Naive thymus-derived CD8-positive, alpha-beta T cell (primary cell): ENCODE data around the gene RAPGEF1. TPM values are rescaled to one million over a fixed set of nuclear protein-coding genes. Genes with fewer than 3 reads are reported as not detected.

Source experiments
- ATAC-seq, 2 donors: fragments of 150-1000 bp; cut with Tn5 transposase in 1 of 2; sonication (Bioruptor Pico), chemical (Tn5 transposase) in 1 of 2; 1 replicate in 1 of 2; 2 replicates in 1 of 2; pipeline ENCODE4 v1.10.0; 2021; ENCODE audit warnings: mild to moderate bottlenecking in 2 of 2, moderate library complexity in 2 of 2
- POLR2A ChIA-PET: fragments of 350-600 bp; sonication (Branson Sonifier 250); formaldehyde crosslinking; loops from one replicate; lab custom pipeline; 2021; ENCODE audit warnings: antibody characterized with exemption; lab: Charles Lee
- DNase-seq, 10 donors: peaks; one replicate each; pipeline versions ENCODE4 v3.0.0 to v3.0.0-alpha.2; 2020 to 2022
- H3K27ac Mint-ChIP-seq, 10 donors: one replicate each; pipeline ENCODE4 v1.8.0; 2020 to 2022; ENCODE audit warnings: mild to moderate bottlenecking in 10 of 10, mixed read lengths in 10 of 10, moderate library complexity in 4 of 10, inconsistent platforms in 1 of 10
- H3K27me3 Mint-ChIP-seq, 5 donors: one replicate each; pipeline ENCODE4 v1.8.0; 2021 to 2022; ENCODE audit warnings: mixed read lengths in 5 of 5
- H3K36me3 Mint-ChIP-seq, 3 donors: one replicate each; pipeline ENCODE4 v1.8.0; 2020 to 2022; ENCODE audit warnings: mixed read lengths in 3 of 3, mild to moderate bottlenecking in 2 of 3, inconsistent platforms in 1 of 3
- H3K4me1 Mint-ChIP-seq, 4 donors: one replicate each; pipeline ENCODE4 v1.8.0; 2021 to 2022; ENCODE audit warnings: mixed read lengths in 4 of 4
- H3K4me3 Mint-ChIP-seq, 10 donors: one replicate each; pipeline ENCODE4 v1.8.0; 2020 to 2022; ENCODE audit warnings: mild to moderate bottlenecking in 10 of 10, mixed read lengths in 10 of 10, moderate library complexity in 6 of 10, inconsistent platforms in 1 of 10
- H3K9me3 Mint-ChIP-seq, 9 donors: one replicate each; pipeline ENCODE4 v1.8.0; 2020 to 2022; ENCODE audit warnings: mixed read lengths in 9 of 9, mild to moderate bottlenecking in 3 of 9, inconsistent platforms in 1 of 9, moderate library complexity in 1 of 9
- polyA plus RNA-seq, 3 donors: library from polyadenylated mRNA; unstranded; fragments of 300-500 nt; fragmentation: Illumina TruSeq; gene quantifications; one replicate each; pipeline ENCODE4 v1.2.3, GENCODE V29; 2021
- total RNA-seq, 8 experiments: library from RNA in 2 of 8; stranded (reverse) in 2 of 8; gene quantifications; one replicate each; pipeline ENCODE4 v1.2.3 and lab custom pipeline; 2021 to 2026

The RAPGEF1 gene
- total and polyA plus RNA-seq, 5 experiments from 2014 or later: 1.6 to 94.7 (median 9.0) TPM

GRCh38 chr9:131703697-131704096 is 36.2 kb downstream of the RAPGEF1 start:
- Mint-ChIP-seq H3K4me1 (peaks cover 34 to 98% (median 70%) of the 10 kb centered on the region in 4 donors), H3K9me3 (no peaks in the 10 kb centered on the region), H3K27me3 (no peaks in the 10 kb centered on the region), H3K36me3 (peaks cover 0 to 1% (median 0%) of the 10 kb centered on the region in 3 donors), H3K27ac (no peak overlapping the region), H3K4me3 (no peak overlapping the region)
- DNase-seq (no peak), ATAC-seq (no peak)
- POLR2A ChIA-PET: no interaction called here

DNA sequence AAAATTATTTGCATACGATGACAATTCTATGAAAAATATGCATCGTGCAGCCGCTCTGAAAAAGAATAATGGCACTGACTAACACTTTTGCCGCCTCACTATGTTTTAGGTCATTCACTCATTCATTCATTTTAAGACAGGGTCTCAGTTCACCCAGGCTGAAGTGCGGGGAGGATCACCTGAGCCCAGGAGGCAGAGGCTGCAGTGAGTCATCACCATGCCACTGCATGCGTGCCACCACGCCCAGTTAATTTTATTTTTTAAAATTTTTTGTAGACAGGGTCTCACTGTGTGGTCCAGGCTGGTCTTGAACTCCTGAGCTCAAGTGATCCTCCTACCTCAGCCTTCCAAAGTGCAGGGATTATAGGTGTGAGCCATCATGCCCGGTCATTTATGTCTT is 37.0 kb downstream of the RAPGEF1 start:
- Mint-ChIP-seq H3K4me1 (peaks cover 34 to 98% (median 72%) of the 10 kb centered on the region in 4 donors), H3K9me3 (no peaks in the 10 kb centered on the region), H3K27me3 (no peaks in the 10 kb centered on the region), H3K36me3 (peaks cover 0 to 1% (median 0%) of the 10 kb centered on the region in 3 donors), H3K4me3 (no peak overlapping the region), H3K27ac (no peak overlapping the region)
- no peak for DNase-seq
- no peak for ATAC-seq
- POLR2A ChIA-PET: no interaction called here

DNA sequence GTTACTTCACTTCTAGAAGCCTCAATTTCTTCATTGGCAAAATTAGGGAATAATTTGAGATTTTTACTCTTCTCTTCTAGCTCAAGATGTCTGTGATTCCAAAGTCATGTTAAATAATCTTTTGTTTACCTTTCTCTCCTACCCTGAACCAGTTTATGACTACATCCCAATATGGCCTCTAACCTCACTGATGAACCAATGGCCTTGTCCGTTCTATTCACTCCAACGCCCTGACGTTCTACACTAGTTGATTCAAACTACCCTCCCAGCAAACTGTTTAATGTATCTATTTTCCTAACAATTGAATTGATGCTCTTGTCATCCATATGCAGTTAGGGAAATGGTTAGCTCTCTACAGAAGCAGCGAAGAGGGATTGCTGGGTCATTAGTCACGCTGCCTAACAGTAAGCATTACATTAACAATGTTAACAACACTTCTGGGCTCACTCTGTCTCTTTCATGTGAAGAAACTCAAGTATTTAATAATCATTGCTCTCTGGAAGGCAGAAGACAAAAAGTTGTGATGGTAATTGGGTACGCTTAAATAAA is 38.0 kb downstream of the RAPGEF1 start:
- H3K4me1 Mint-ChIP-seq: peaks cover 33 to 98% (median 73%) of the 10 kb centered on the region in 4 donors
- no peaks in the 10 kb centered on the region for H3K9me3 Mint-ChIP-seq
- no peak overlapping the region for H3K4me3 Mint-ChIP-seq
- H3K36me3 Mint-ChIP-seq: peaks cover 0 to 1% (median 0%) of the 10 kb centered on the region in 3 donors
- H3K27me3 Mint-ChIP-seq: no peaks in the 10 kb centered on the region
- ATAC-seq (no peak), DNase-seq (no peak)
- peak overlapping the region in 2 of 10 donors; percentile 1 to 2 for H3K27ac Mint-ChIP-seq
- POLR2A ChIA-PET: no interaction called here

DNA sequence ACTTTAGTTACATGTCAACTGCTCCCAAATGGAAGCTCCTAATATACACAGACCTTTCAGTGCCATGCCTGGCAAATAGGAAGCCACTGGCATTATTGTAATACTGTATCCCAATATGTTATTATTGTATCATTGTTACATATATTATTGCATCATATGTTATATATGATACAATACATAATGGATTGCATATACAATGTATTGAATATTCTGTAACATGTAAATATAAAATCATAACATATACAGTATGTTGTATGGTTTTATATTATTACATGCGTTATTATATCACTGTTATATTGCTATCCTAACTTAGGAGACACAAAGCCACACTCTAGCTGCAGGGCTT is 38.5 kb downstream of the RAPGEF1 start:
- Mint-ChIP-seq H3K9me3 (no peaks in the 10 kb centered on the region), H3K27ac (no peak overlapping the region), H3K27me3 (no peaks in the 10 kb centered on the region), H3K4me1 (peaks cover 31 to 98% (median 73%) of the 10 kb centered on the region in 4 donors), H3K36me3 (peaks cover 0 to 1% (median 0%) of the 10 kb centered on the region in 3 donors), H3K4me3 (no peak overlapping the region)
- DNase-seq: no peak
- no peak for ATAC-seq
- POLR2A ChIA-PET: no interaction called here

DNA sequence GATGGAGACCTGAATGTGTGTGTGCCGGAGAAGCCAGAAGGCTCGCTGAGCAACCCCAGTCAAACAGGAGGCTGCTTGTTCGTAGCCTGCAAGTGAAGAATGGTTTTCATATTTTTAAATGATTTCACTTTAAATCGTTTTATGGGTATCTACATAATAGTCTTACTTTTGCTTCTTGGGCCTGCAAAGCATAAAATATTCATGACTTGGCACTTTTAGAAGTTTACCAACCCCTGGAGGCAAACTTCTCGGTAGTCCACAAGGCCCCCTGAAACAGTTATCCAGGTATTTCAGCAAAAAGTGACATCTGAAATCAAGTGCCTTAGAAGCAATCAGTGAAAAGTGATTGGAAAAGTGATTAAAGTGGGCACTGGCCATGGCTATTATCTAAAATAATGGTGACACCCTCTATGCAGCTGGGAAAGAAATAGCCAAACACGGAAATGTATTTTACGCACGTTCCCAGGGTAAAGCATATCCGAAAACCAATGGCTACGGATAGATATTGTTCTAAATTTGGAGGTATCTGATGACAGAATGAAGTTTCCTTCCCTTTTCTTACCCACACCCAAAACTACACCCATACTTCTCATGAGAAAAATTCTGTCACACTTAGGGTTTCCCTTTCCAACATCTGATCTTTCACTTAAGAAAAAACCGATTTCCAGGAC is 39.0 kb downstream of the RAPGEF1 start:
- Mint-ChIP-seq H3K4me1 (peaks cover 33 to 98% (median 76%) of the 10 kb centered on the region in 4 donors), H3K9me3 (no peaks in the 10 kb centered on the region), H3K27me3 (no peaks in the 10 kb centered on the region), H3K36me3 (peaks cover 0 to 1% (median under 1%) of the 10 kb centered on the region in 3 donors), H3K27ac (peak overlapping the region in 2 of 10 donors; percentile 57 to 76), H3K4me3 (no peak overlapping the region)
- DNase-seq (no peak), ATAC-seq (no peak)
- POLR2A ChIA-PET: no interaction called here

- POLR2A ChIA-PET: no interaction called here
- Mint-ChIP-seq H3K27ac (peak overlapping the region in 6 of 10 donors; percentile 6 to 76 (median 50)), H3K4me1 (peaks cover 37 to 98% (median 79%) of the 10 kb centered on the region in 4 donors), H3K27me3 (no peaks in the 10 kb centered on the region), H3K36me3 (peaks cover 0 to 5% (median 1%) of the 10 kb centered on the region in 3 donors), H3K9me3 (no peaks in the 10 kb centered on the region), H3K4me3 (no peak overlapping the region)
- ATAC-seq (no peak), DNase-seq (no peak)
These were observed 39.8 kb downstream of the RAPGEF1 start for GRCh38 chr9:131700076-131700475.

DNA sequence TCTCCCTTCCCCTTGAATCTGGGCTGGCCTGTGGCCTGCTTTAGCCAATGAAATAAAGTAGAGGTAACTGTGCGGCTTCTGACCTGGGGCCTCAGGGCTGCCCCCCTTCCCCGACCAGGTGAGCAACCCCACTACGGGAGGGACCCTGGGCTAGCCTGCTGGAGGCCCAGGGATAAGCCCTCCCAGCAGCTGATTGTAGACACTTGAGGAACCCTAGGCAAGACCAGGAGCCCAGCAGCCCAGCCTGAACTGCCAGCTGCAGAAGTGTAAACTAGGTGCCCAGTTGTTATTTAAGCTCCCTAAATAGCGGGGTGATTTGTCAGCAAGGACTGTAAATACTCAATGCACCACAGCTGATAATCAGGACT is 41.3 kb downstream of the RAPGEF1 start:
- ATAC-seq: no peak

DNA sequence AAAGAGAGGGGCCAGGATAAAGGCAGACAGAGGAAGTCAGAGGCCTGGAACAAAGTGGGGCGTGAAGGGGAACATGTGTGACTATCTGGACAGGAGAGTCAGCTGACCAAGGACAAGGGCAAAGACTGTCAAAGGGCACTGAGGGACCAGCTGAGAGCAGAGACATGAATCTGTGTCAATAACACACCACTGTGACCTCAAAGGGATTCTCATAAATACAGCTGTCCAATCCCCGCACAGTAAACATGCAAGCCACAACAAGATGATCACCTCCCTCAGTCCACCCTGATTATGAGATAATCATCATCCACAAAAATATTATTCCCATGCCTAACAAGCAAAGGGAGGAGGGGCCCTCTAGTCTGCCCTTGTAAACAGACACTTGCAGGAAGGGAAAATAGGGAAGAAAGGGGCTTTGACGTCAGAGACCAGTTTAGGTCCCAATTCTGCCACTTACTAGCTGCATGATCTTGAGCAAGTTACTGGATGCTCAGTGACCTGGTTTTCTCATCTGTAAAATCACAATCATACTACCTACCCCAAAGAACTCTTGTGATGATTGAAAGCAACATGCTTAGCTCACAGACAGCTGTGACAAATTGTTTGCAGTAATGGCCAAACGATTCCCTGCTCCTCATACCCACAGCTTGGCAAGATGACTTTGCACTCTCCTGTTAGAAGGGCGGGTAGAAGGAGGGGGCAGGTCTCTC is 41.8 kb downstream of the RAPGEF1 start:
- peak overlapping the region in 2 of 10 donors; percentile 15 to 21 for H3K4me3 Mint-ChIP-seq
- H3K36me3 Mint-ChIP-seq: peaks cover 0 to 5% (median 1%) of the 10 kb centered on the region in 3 donors
- H3K9me3 Mint-ChIP-seq: no peaks in the 10 kb centered on the region
- peak overlapping the region in 5 of 10 donors; percentile 27 to 77 (median 67) for H3K27ac Mint-ChIP-seq
- ATAC-seq: no peak
- no peaks in the 10 kb centered on the region for H3K27me3 Mint-ChIP-seq
- no peak for DNase-seq
- POLR2A ChIA-PET: no interaction called here
- peaks cover 48 to 97% (median 84%) of the 10 kb centered on the region in 4 donors for H3K4me1 Mint-ChIP-seq

More for the DNA sequence above, 41.3 kb downstream of the RAPGEF1 start:
- Mint-ChIP-seq H3K27me3 (no peaks in the 10 kb centered on the region), H3K36me3 (peaks cover 0 to 5% (median 1%) of the 10 kb centered on the region in 3 donors), H3K4me3 (peak overlapping the region in 2 of 10 donors; percentile 15 to 21), H3K9me3 (no peaks in the 10 kb centered on the region), H3K27ac (peak overlapping the region in 2 of 10 donors; percentile 12 to 72), H3K4me1 (peaks cover 43 to 97% (median 81%) of the 10 kb centered on the region in 4 donors)
- no peak for DNase-seq
- POLR2A ChIA-PET: no interaction called here

GRCh38 chr9:131697097-131697496 is 42.8 kb downstream of the RAPGEF1 start:
- peaks cover 0 to 5% (median 1%) of the 10 kb centered on the region in 3 donors for H3K36me3 Mint-ChIP-seq
- DNase-seq (no peak), ATAC-seq (no peak)
- H3K9me3 Mint-ChIP-seq: no peaks in the 10 kb centered on the region
- H3K27ac Mint-ChIP-seq: peak overlapping the region in 2 of 10 donors; percentile 68 to 72
- no peak overlapping the region for H3K4me3 Mint-ChIP-seq
- H3K27me3 Mint-ChIP-seq: no peaks in the 10 kb centered on the region
- POLR2A ChIA-PET: no interaction called here
- peaks cover 55 to 98% (median 87%) of the 10 kb centered on the region in 4 donors for H3K4me1 Mint-ChIP-seq

DNA sequence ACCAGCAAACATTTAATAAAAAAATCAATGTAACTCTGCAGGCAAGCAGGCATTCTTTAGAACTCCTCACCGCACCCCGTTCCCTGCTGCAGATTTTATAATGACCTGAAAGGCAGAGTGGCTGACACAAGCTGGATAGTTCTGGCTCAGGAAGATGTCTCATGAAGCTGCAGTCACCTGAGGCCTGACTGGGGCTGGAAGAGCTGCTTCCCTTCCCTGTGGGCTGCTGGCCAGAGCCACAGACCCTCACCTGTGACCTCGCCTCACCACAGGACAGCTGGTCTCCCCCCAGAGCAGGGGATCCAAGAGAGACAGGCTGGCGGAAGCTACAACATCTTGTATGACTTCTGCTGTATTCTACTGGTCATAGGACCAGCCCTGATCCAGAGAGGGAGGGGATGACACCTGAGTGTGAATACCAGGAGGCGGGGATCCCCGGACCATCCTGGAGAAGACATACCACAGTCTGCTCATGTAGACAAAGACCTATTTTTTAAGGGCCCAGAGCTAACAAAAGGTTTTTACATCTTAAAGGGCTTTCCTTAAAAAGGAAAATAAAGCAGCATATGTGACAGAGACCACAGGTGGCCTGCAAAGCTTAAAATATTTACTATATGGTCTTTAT is 43.9 kb downstream of the RAPGEF1 start:
- no peak for DNase-seq
- H3K27me3 Mint-ChIP-seq: no peaks in the 10 kb centered on the region
- ATAC-seq: no peak
- POLR2A ChIA-PET: interaction anchor here (0.6 to 0.9 kb wide), 2 partner anchors 118 to 333 kb away, joined by 3 to 5 read pairs; no protein-coding TSS in a partner anchor
- H3K4me1 Mint-ChIP-seq: peaks cover 58 to 99% (median 90%) of the 10 kb centered on the region in 4 donors
- H3K4me3 Mint-ChIP-seq: peak overlapping the region in 1 of 10 donors; percentile 24
- peaks cover 0 to 5% (median 1%) of the 10 kb centered on the region in 3 donors for H3K36me3 Mint-ChIP-seq
- peak overlapping the region in 5 of 10 donors; percentile 8 to 40 (median 12) for H3K27ac Mint-ChIP-seq
- no peaks in the 10 kb centered on the region for H3K9me3 Mint-ChIP-seq

DNA sequence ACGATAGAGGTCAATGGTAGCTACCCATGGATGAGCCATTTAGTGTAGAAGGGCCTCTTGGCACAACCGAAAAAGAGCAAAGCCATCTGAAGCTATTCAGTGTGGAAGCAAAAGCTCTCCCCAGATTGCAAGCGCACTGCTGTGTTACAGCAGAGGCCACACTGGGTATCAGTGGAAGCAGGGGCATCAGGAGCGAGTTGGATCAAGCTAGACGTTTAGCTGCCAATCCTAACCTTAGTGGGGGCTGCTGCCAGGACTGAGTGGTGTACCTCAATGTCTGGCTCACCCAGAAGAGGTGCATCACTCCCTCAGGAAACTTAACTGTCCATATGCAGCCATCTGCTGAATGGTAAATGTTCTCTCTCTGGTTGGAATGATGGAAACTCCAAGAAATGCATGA is 44.5 kb downstream of the RAPGEF1 start:
- H3K36me3 Mint-ChIP-seq: peaks cover 0 to 5% (median 1%) of the 10 kb centered on the region in 3 donors
- H3K27me3 Mint-ChIP-seq: no peaks in the 10 kb centered on the region
- no peak for DNase-seq
- H3K9me3 Mint-ChIP-seq: no peaks in the 10 kb centered on the region
- peak overlapping the region in 2 of 10 donors; percentile 12 for H3K27ac Mint-ChIP-seq
- POLR2A ChIA-PET: interaction anchor here (0.6 to 0.9 kb wide), 2 partner anchors 117 to 333 kb away, joined by 3 to 5 read pairs; no protein-coding TSS in a partner anchor
- peaks cover 59 to 99% (median 93%) of the 10 kb centered on the region in 4 donors for H3K4me1 Mint-ChIP-seq
- no peak for ATAC-seq
- peak overlapping the region in 1 of 10 donors; percentile 12 for H3K4me3 Mint-ChIP-seq
